IPS DF 6.9 (cell line): ENCODE measurements around the gene PLAGL1.
A peak's percentile ranks its signal among the peaks of the same experiment; 100 is the strongest.

Experiments used
- DNase-seq: peaks from one replicate; pipeline ENCODE4 v3.0.0-alpha.2; 2013; ENCODE audit warnings: low read depth, low spot score
- H3K27ac ChIP-seq: one replicate; pipeline ENCODE4 v1.5.1; 2013; ENCODE audit warnings: low read length, control low read depth
- H3K27me3 ChIP-seq: 2 replicates; pipeline ENCODE4 v1.6.1; 2013; ENCODE audit warnings: mild to moderate bottlenecking, low read length; ENCODE audit not compliant: control insufficient read depth, insufficient read depth
- H3K36me3 ChIP-seq: 2 replicates; pipeline ENCODE4 v1.6.1; 2013; ENCODE audit warnings: low read length; ENCODE audit not compliant: control insufficient read depth, insufficient read depth
- H3K4me1 ChIP-seq: 2 replicates; pipeline ENCODE4 v1.6.1; 2013; ENCODE audit warnings: low read length; ENCODE audit not compliant: control insufficient read depth, insufficient read depth
- H3K4me3 ChIP-seq: 2 replicates; pipeline ENCODE4 v1.5.1; 2013; ENCODE audit warnings: mild to moderate bottlenecking, low read length
- H3K9me3 ChIP-seq: 2 replicates; pipeline ENCODE4 v1.6.1; 2013; ENCODE audit warnings: low read length, inconsistent platforms; ENCODE audit not compliant: control insufficient read depth, insufficient read depth
- WGBS: extraction: QIAGEN DNeasy Blood & Tissue Kit; methylation state at CpG from one replicate; pipeline ENCODE4 v1.1.7; 2013; ENCODE audit warnings: mixed read lengths, missing lambda C conversion rate; ENCODE audit not compliant: insufficient read length, insufficient coverage; 5-methylcytosine and 5-hydroxymethylcytosine counted together

The PLAGL1 gene

DNA sequence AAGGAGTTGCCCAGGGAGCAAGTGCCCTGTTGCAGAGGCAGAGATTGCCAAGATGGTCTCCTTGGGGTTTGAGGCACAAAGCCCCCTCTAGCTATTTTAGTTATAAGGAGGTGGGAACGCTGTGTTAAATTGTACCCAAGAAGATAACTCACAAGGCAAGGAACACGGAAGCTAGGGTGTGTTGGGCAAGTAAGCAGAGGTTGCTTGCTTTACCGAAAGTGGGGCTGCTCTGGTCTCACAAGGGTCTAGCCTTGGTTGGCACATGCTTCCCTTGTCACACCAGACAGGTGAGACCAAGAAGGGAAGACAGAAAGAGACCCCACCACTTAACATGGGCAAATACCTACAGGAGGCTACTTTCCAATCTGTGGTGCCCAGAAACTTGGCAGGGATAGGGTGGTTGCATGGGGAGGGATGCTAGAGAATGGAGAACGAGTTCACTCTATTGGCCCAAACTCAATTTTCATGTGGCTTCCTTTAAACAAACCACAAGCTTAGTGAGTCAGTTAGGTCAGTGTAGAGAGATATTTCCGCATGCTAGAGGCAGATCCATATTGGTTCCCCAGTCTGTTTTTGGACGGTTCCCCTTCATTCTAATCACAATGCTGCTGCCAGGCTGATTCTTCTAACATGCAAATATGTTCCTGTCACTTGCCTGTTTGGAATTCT, 42.4 kb downstream of the PLAGL1 start:
- Histone ChIP-seq H3K4me3 (no peak overlapping the region), H3K27ac (no peak overlapping the region), H3K9me3 (no peaks in the 10 kb centered on the region), H3K4me1 (peaks cover 10% of the 10 kb centered on the region), H3K36me3 (no peaks in the 10 kb centered on the region), H3K27me3 (peaks cover 83% of the 10 kb centered on the region)
- DNase-seq = no peak
- WGBS = no CpG with 5 or more reads among the region's 6 CpGs

GRCh38 chr6:143964674-143965081, 43.4 kb downstream of the PLAGL1 start:
- WGBS = no CpG with 5 or more reads among the region's 6 CpGs
- no peak for DNase-seq
- H3K36me3 ChIP-seq = no peaks in the 10 kb centered on the region
- no peak overlapping the region for H3K4me3 ChIP-seq
- H3K9me3 ChIP-seq = no peaks in the 10 kb centered on the region
- H3K27me3 ChIP-seq = peaks cover 84% of the 10 kb centered on the region
- H3K27ac ChIP-seq = no peak overlapping the region
- H3K4me1 ChIP-seq = peaks cover 12% of the 10 kb centered on the region

DNA sequence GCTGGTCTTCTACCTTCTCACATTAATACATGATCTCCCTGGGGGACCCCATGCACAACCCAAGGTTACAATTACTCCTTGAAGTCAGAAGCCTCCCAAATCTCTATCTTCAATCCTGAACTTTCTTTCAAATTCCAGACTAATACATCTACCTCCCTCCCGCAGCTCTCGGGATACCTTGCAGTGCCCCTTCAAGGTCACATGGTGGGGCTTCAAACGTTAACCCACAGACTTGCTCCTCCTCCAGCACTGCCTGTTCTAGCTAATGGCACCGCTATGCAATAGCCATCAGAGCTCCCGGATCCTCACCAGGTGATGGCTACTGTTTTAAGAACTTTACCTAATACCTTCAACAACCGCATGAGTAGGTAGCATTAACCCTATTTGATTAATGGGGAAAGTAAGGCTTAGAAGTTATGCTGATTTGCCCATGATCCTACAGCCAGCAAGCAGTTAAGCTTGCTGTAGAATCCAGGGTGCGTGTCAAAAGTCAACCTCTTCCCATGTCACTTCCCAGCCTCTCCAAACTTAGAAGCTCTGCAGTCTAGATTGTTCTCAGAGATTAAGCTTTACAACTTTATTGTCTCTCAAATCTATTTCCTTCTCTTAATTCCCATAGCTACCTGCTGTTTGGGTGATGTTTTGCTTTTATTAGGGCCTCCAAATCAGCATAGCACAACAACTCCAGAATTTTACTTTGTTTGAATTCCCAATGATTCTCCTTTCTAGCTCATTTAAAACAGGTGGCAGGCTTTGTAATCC, 44.7 kb downstream of the PLAGL1 start:
- no peaks in the 10 kb centered on the region for H3K9me3 ChIP-seq
- peaks cover 12% of the 10 kb centered on the region for H3K4me1 ChIP-seq
- H3K36me3 ChIP-seq = no peaks in the 10 kb centered on the region
- peaks cover 76% of the 10 kb centered on the region for H3K27me3 ChIP-seq
- no peak overlapping the region for H3K4me3 ChIP-seq
- no peak for DNase-seq
- WGBS = no CpG with 5 or more reads among the region's 7 CpGs
- no peak overlapping the region for H3K27ac ChIP-seq

GRCh38 chr6:143961886-143962878, 45.9 kb downstream of the PLAGL1 start:
- no peak for DNase-seq
- Histone ChIP-seq H3K36me3 (no peaks in the 10 kb centered on the region), H3K4me3 (no peak overlapping the region), H3K4me1 (peaks cover 12% of the 10 kb centered on the region), H3K27me3 (peaks cover 74% of the 10 kb centered on the region), H3K27ac (no peak overlapping the region), H3K9me3 (no peaks in the 10 kb centered on the region)
- 100% methylated on average over 1 of the region's 12 CpGs for WGBS

- H3K27me3 ChIP-seq = peaks cover 72% of the 10 kb centered on the region
- WGBS = no CpG with 5 or more reads among the region's 3 CpGs
- peaks cover 12% of the 10 kb centered on the region for H3K4me1 ChIP-seq
- no peaks in the 10 kb centered on the region for H3K9me3 ChIP-seq
- no peak overlapping the region for H3K27ac ChIP-seq
- H3K36me3 ChIP-seq = no peaks in the 10 kb centered on the region
- no peak for DNase-seq
- H3K4me3 ChIP-seq = no peak overlapping the region
Measured at GRCh38 chr6:143961066-143961465, 47.0 kb downstream of the PLAGL1 start.

- no peaks in the 10 kb centered on the region for H3K9me3 ChIP-seq
- DNase-seq = no peak
- no peaks in the 10 kb centered on the region for H3K36me3 ChIP-seq
- WGBS = no CpG with 5 or more reads among the region's 4 CpGs
- no peak overlapping the region for H3K4me3 ChIP-seq
- peaks cover 69% of the 10 kb centered on the region for H3K27me3 ChIP-seq
- H3K4me1 ChIP-seq = peaks cover 8% of the 10 kb centered on the region
- no peak overlapping the region for H3K27ac ChIP-seq
Measured at GRCh38 chr6:143959927-143960326, 48.1 kb downstream of the PLAGL1 start.

DNA sequence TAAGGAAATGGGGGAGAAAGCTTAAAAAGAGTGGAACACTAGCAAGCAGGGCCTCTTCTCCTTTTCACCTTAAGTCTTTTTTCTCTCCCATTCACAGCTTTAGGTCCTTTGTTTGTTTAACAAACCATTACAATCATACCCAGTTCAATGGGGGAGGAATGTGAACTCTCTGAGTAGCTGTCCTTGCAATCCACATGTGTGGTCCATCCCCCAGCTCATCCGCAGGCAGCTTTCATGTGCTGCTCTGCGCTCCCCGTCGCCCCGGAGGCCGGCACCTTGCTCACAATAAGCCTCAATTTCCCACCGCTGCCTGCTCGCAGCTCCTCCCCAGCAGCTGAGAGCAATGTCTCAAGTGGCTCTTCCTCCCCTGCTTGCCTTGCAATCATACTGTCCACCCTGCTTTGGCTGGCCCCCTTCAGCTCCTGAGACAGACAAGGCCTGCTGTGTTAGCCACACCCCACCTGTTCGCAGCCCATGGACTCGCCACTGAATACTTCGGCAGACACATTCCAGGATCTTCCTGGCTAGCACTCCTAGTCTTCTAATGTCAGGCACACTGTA, 49.1 kb downstream of the PLAGL1 start:
- no peaks in the 10 kb centered on the region for H3K36me3 ChIP-seq
- peak; percentile 84 for DNase-seq
- peaks cover 61% of the 10 kb centered on the region for H3K27me3 ChIP-seq
- H3K4me1 ChIP-seq = peaks cover 8% of the 10 kb centered on the region
- no peak overlapping the region for H3K27ac ChIP-seq
- H3K4me3 ChIP-seq = no peak overlapping the region
- no peaks in the 10 kb centered on the region for H3K9me3 ChIP-seq
- WGBS = no CpG with 5 or more reads among the region's 11 CpGs

- peaks cover 49% of the 10 kb centered on the region for H3K27me3 ChIP-seq
- no CpG with 5 or more reads among the region's 4 CpGs for WGBS
Measured at GRCh38 chr6:143957679-143958274, 50.3 kb downstream of the PLAGL1 start.

GRCh38 chr6:143955971-143956370, 52.1 kb downstream of the PLAGL1 start:
- peaks cover 4% of the 10 kb centered on the region for H3K4me1 ChIP-seq
- H3K27me3 ChIP-seq = peaks cover 37% of the 10 kb centered on the region
- DNase-seq = no peak
- H3K36me3 ChIP-seq = no peaks in the 10 kb centered on the region
- H3K27ac ChIP-seq = no peak overlapping the region
- H3K4me3 ChIP-seq = no peak overlapping the region
- no peaks in the 10 kb centered on the region for H3K9me3 ChIP-seq
- WGBS = no CpG with 5 or more reads among the region's 8 CpGs

More at GRCh38 chr6:143957679-143958274, 50.3 kb downstream of the PLAGL1 start:
- no peak for DNase-seq
- H3K9me3 ChIP-seq = no peaks in the 10 kb centered on the region
- H3K4me1 ChIP-seq = peaks cover 4% of the 10 kb centered on the region
- H3K27ac ChIP-seq = no peak overlapping the region
- no peak overlapping the region for H3K4me3 ChIP-seq
- no peaks in the 10 kb centered on the region for H3K36me3 ChIP-seq
